Stimulated activated memory B cell treated with anti-CD40 and anti-IgM and Interleukin-4, amounts not matched to agents 10 μg/mL and 1 μg/mL and 100 μg/mL, for 72 hours (primary cell): Measurements from ENCODE around the gene AP4M1.

ENCODE experiments used
- ATAC-seq: fragments of 150-1000 bp; cut with Tn5 transposase; 2 replicates; pipeline ENCODE4 v1.10.0; 2021
- H3K27ac Mint-ChIP-seq: one replicate; pipeline ENCODE4 v1.8.0; 2022; ENCODE audit warnings: mild to moderate bottlenecking, mixed read lengths
- H3K27me3 Mint-ChIP-seq: one replicate; pipeline ENCODE4 v1.8.0; 2022; ENCODE audit warnings: mixed read lengths
- H3K36me3 Mint-ChIP-seq: one replicate; pipeline ENCODE4 v1.8.0; 2022; ENCODE audit warnings: mixed read lengths
- H3K4me1 Mint-ChIP-seq: one replicate; pipeline ENCODE4 v1.8.0; 2022; ENCODE audit warnings: mixed read lengths
- H3K4me3 Mint-ChIP-seq: one replicate; pipeline ENCODE4 v1.8.0; 2022; ENCODE audit warnings: mild to moderate bottlenecking, moderate library complexity, mixed read lengths
- H3K9me3 Mint-ChIP-seq: one replicate; pipeline ENCODE4 v1.8.0; 2022; ENCODE audit warnings: mixed read lengths

The AP4M1 gene

GRCh38 chr7:100093498-100093897, 7.9 kb upstream of the AP4M1 start:
- H3K27me3 Mint-ChIP-seq, result no peaks in the 10 kb centered on the region
- no peak overlapping the region for H3K4me3 Mint-ChIP-seq
- ATAC-seq, result no peak

GRCh38 chr7:100093925-100094486, 7.4 kb upstream of the AP4M1 start:
- ATAC-seq, result no peak
- no peaks in the 10 kb centered on the region for H3K9me3 Mint-ChIP-seq
- H3K4me1 Mint-ChIP-seq, result peaks cover 54% of the 10 kb centered on the region
- H3K27ac Mint-ChIP-seq, result no peak overlapping the region
- H3K36me3 Mint-ChIP-seq, result peaks cover 85% of the 10 kb centered on the region
- no peaks in the 10 kb centered on the region for H3K27me3 Mint-ChIP-seq
- no peak overlapping the region for H3K4me3 Mint-ChIP-seq

More at GRCh38 chr7:100093498-100093897, 7.9 kb upstream of the AP4M1 start:
- no peaks in the 10 kb centered on the region for H3K9me3 Mint-ChIP-seq
- H3K4me1 Mint-ChIP-seq, result peaks cover 49% of the 10 kb centered on the region
- peaks cover 80% of the 10 kb centered on the region for H3K36me3 Mint-ChIP-seq
- peak overlapping the region; percentile 13 for H3K27ac Mint-ChIP-seq

GRCh38 chr7:100095289-100095688, 6.2 kb upstream of the AP4M1 start:
- H3K4me1 Mint-ChIP-seq, result peaks cover 53% of the 10 kb centered on the region
- no peak overlapping the region for H3K27ac Mint-ChIP-seq
- H3K36me3 Mint-ChIP-seq, result peaks cover 90% of the 10 kb centered on the region
- no peaks in the 10 kb centered on the region for H3K9me3 Mint-ChIP-seq
- no peaks in the 10 kb centered on the region for H3K27me3 Mint-ChIP-seq
- no peak overlapping the region for H3K4me3 Mint-ChIP-seq
- ATAC-seq, result no peak

DNA sequence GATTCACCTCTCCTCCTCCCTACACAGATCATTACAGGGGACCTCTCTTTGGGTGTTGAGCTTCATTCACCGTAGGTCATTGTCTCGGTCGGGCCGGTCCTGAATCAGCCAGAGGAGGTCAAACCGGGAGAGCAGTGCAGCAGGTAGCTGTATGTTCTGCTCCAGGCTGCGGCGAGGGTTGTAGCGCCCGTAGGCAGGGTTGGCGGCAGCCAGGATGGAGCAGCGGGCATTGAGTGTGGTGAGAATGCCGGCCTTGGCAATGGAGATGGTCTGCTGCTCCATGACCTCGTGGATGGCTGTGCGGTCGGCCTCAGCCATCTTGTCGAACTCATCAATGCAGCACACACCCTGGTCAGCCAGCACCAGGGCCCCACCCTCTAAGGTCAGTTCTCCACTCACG, 5.7 kb upstream of the AP4M1 start:
- H3K9me3 Mint-ChIP-seq, result no peaks in the 10 kb centered on the region
- no peak overlapping the region for H3K27ac Mint-ChIP-seq
- peaks cover 48% of the 10 kb centered on the region for H3K4me1 Mint-ChIP-seq
- H3K4me3 Mint-ChIP-seq, result no peak overlapping the region
- H3K36me3 Mint-ChIP-seq, result peaks cover 90% of the 10 kb centered on the region
- no peaks in the 10 kb centered on the region for H3K27me3 Mint-ChIP-seq
- ATAC-seq, result no peak

- H3K27me3 Mint-ChIP-seq, result no peaks in the 10 kb centered on the region
- ATAC-seq, result no peak
- H3K9me3 Mint-ChIP-seq, result no peaks in the 10 kb centered on the region
- H3K27ac Mint-ChIP-seq, result peak overlapping the region; percentile 84
- peaks cover 63% of the 10 kb centered on the region for H3K36me3 Mint-ChIP-seq
- peak overlapping the region; percentile 34 for H3K4me3 Mint-ChIP-seq
- H3K4me1 Mint-ChIP-seq, result peaks cover 53% of the 10 kb centered on the region
Measured at GRCh38 chr7:100098913-100099312, 2.5 kb upstream of the AP4M1 start.

GRCh38 chr7:100099452-100099851, 2.0 kb upstream of the AP4M1 start:
- peak overlapping the region; percentile 92 for H3K4me3 Mint-ChIP-seq
- H3K27me3 Mint-ChIP-seq, result no peaks in the 10 kb centered on the region
- peaks cover 60% of the 10 kb centered on the region for H3K36me3 Mint-ChIP-seq
- peak overlapping the region; percentile 84 for H3K27ac Mint-ChIP-seq
- no peak for ATAC-seq
- H3K4me1 Mint-ChIP-seq, result peaks cover 53% of the 10 kb centered on the region
- no peaks in the 10 kb centered on the region for H3K9me3 Mint-ChIP-seq

DNA sequence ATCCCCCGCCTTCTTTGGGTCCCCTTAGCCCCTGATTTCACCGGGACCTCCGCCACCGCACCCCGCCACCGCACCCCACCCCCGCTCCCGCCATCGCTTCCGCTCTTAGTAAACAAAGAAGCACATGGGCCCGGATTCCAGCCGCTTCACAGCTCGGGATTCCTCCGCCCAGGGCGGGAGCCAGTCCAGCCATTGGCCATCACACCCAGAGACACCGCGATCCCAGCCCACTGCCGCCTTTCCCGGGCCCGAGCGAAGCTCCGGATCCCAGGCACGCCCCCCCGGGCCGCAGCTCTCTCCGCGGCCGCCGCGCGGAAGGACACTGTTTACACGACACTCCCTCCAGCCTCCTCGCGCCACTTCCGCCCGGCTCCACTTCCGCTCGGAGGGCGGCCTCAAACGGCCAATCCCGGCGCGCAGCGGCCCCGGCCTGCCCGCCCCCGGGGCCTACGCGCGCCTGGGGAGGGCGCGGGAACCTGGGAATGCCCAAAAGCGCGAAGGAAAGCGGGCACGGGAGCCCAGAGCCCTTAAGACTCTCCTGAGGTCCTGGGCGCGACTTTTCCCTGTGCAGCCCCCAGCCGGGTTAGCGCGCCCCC, 925 bp upstream of the AP4M1 start:
- no peaks in the 10 kb centered on the region for H3K27me3 Mint-ChIP-seq
- peak overlapping the region; percentile 84 for H3K27ac Mint-ChIP-seq
- peak; percentile 90 for ATAC-seq
- H3K9me3 Mint-ChIP-seq, result no peaks in the 10 kb centered on the region
- H3K4me1 Mint-ChIP-seq, result peaks cover 52% of the 10 kb centered on the region
- peaks cover 61% of the 10 kb centered on the region for H3K36me3 Mint-ChIP-seq
- H3K4me3 Mint-ChIP-seq, result peak overlapping the region; percentile 92

DNA sequence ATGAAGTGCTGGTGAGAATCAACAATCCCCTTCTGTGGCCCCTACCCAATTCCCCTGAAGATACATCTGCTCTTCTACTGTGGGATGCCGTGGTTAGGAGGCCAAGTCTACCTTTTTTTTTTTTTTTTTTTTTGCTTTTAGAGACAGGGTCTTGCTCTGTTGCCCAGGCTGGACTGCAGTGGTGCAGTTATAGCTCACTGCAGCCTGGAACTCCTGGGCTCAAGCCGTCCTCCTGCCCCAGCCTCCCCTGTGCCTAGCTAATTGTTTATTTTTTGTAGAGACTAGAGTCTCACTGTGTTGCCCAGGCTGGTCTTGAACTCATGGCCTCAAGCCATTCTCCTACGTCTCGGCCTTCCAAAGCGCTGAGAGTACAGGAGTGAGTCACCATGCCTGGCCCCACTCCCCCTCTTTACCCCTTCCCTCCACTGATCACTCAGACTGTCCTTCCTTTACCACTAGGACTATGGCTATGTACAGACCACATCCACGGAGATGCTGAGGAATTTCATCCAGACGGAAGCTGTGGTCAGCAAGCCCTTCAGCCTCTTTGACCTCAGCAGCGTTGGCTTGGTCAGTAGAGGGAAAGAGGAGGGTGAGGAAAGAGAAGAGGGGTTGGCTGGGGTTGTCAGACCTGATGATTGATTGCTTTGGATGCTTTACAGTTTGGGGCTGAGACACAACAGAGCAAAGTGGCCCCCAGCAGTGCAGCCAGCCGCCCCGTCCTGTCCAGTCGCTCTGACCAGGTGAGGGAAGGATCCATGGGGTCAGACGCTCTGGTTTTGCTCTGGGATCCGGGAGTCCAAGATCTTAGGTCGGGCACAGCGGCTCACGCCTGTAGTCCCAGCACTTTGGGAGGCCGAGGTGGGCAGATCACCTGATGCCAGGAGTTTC, 1.8 kb downstream of the AP4M1 start:
- Mint-ChIP-seq H3K9me3 (no peaks in the 10 kb centered on the region), H3K27ac (peak overlapping the region; percentile 84), H3K4me1 (peaks cover 34% of the 10 kb centered on the region), H3K36me3 (peaks cover 58% of the 10 kb centered on the region), H3K4me3 (peak overlapping the region; percentile 92), H3K27me3 (no peaks in the 10 kb centered on the region)
- ATAC-seq, result no peak

DNA sequence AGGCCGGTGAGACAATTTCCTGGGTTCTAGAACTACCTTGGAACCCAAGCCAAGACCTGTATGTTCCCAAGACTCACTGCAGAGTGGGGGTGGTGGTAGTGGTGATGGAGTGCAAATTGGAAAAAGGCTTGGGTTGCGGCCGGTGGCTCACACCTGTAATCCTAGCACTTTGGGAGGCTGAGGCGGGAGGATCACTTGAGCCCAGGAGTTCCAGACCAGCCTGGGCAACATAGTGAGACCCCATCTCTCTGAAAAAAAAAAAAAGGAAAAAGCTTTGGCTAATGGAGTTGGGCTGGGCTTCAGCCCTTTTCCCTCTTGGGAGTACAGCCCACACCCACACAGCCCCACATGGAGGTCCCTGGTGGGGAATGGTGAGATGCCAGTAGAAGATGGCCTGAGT, 4.1 kb downstream of the AP4M1 start:
- no peak overlapping the region for H3K27ac Mint-ChIP-seq
- H3K4me1 Mint-ChIP-seq, result peaks cover 14% of the 10 kb centered on the region
- peaks cover 48% of the 10 kb centered on the region for H3K36me3 Mint-ChIP-seq
- H3K4me3 Mint-ChIP-seq, result no peak overlapping the region
- ATAC-seq, result no peak
- H3K9me3 Mint-ChIP-seq, result no peaks in the 10 kb centered on the region
- no peaks in the 10 kb centered on the region for H3K27me3 Mint-ChIP-seq

- H3K27me3 Mint-ChIP-seq, result no peaks in the 10 kb centered on the region
- peaks cover 58% of the 10 kb centered on the region for H3K36me3 Mint-ChIP-seq
- peaks cover 14% of the 10 kb centered on the region for H3K4me1 Mint-ChIP-seq
- no peak for ATAC-seq
- no peak overlapping the region for H3K27ac Mint-ChIP-seq
- H3K4me3 Mint-ChIP-seq, result no peak overlapping the region
- no peaks in the 10 kb centered on the region for H3K9me3 Mint-ChIP-seq
Measured at GRCh38 chr7:100106633-100107032, 5.2 kb downstream of the AP4M1 start.

DNA sequence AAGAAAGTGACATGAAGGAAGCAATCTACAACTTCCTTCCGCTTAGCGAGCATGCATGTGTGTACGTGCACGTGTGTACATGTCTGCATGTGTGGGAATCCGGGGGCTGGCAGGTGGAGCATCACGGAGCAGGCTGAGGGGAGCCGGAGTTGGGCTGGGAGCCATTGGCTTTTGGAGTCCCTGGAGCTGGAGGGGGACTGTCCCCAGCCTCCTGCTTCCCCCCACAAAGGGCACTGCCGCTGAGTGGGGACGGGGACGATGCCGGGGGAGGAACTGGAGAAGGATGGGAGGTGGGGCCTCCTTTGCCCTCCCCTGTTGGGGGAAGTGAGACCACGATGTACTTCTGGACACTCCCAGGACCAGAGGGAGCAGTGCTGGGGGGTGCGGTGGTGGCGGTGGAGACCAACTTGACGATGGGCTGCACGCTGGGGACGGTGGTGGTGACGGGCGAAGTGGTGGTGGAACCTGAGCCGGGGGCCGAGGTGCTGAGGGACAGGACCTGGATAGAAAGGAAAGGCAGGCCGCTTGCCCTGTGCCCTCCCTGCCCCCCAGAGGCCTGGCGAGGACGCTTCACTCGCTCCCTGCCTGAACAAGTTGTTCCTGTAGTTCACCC, 5.8 kb downstream of the AP4M1 start:
- ATAC-seq, result no peak
- H3K9me3 Mint-ChIP-seq, result no peaks in the 10 kb centered on the region
- H3K4me1 Mint-ChIP-seq, result peaks cover 14% of the 10 kb centered on the region
- no peaks in the 10 kb centered on the region for H3K27me3 Mint-ChIP-seq
- H3K27ac Mint-ChIP-seq, result no peak overlapping the region
- H3K36me3 Mint-ChIP-seq, result peaks cover 59% of the 10 kb centered on the region
- H3K4me3 Mint-ChIP-seq, result no peak overlapping the region

DNA sequence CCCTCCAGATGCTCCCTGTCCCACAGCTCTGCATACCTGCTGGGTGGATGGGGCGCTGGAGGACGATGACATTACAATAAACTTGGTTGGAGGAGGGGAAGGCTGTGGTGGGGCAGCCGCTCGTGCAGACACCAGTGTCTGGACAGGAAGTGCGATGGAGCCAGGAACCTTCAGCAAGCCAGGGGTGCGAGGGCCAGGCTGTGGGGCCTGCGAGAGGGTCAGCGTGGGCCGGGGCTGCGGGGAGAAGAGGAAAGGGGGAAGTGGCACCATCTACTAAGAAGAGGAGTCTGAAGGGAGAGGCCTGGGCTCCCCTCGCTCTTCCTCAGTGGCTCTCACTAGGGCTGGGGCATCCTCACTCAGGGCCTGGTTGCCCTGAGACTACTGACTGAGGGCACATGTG, 6.4 kb downstream of the AP4M1 start:
- H3K9me3 Mint-ChIP-seq, result no peaks in the 10 kb centered on the region

GRCh38 chr7:100109521-100110163, 8.2 kb downstream of the AP4M1 start:
- no peak for ATAC-seq
- peaks cover 69% of the 10 kb centered on the region for H3K36me3 Mint-ChIP-seq
- no peak overlapping the region for H3K27ac Mint-ChIP-seq

More for the DNA sequence above, 6.4 kb downstream of the AP4M1 start:
- ATAC-seq, result no peak
- Mint-ChIP-seq H3K4me1 (peaks cover 7% of the 10 kb centered on the region), H3K36me3 (peaks cover 65% of the 10 kb centered on the region), H3K27ac (no peak overlapping the region), H3K4me3 (no peak overlapping the region), H3K27me3 (no peaks in the 10 kb centered on the region)

DNA sequence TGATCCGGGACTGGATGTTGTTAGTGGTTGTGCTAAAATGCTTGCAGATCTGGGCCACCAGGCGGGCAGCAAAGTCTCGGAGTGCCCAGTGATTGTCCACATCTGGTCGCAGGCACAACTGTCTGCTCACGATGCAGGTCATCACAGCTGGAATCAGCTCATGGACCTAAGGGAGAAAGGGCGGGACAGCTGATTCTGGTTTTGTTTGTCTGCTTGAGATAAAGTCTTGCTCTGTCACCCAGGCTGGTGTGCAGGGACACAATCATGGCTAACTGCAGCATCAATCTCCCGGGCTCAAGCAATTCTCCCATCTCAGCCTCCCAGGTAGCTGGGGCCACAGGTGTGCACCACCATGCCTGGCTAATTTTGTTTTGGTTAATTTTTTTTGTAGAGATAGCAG, 9.7 kb downstream of the AP4M1 start:
- Mint-ChIP-seq H3K36me3 (peaks cover 55% of the 10 kb centered on the region), H3K4me3 (no peak overlapping the region)

More at GRCh38 chr7:100109521-100110163, 8.2 kb downstream of the AP4M1 start:
- Mint-ChIP-seq H3K4me1 (peaks cover 5% of the 10 kb centered on the region), H3K27me3 (no peaks in the 10 kb centered on the region), H3K9me3 (no peaks in the 10 kb centered on the region), H3K4me3 (no peak overlapping the region)

GRCh38 chr7:100111914-100112313, 10.5 kb downstream of the AP4M1 start:
- ATAC-seq, result no peak
- peaks cover 51% of the 10 kb centered on the region for H3K36me3 Mint-ChIP-seq
- no peaks in the 10 kb centered on the region for H3K9me3 Mint-ChIP-seq
- H3K27me3 Mint-ChIP-seq, result no peaks in the 10 kb centered on the region
- H3K4me1 Mint-ChIP-seq, result peaks cover 5% of the 10 kb centered on the region
- no peak overlapping the region for H3K4me3 Mint-ChIP-seq
- H3K27ac Mint-ChIP-seq, result no peak overlapping the region

More for the DNA sequence above, 9.7 kb downstream of the AP4M1 start:
- Mint-ChIP-seq H3K27me3 (no peaks in the 10 kb centered on the region), H3K27ac (no peak overlapping the region), H3K9me3 (no peaks in the 10 kb centered on the region), H3K4me1 (peaks cover 5% of the 10 kb centered on the region)
- ATAC-seq, result no peak
